Measurements from ENCODE around the gene PICK1.

DNA sequence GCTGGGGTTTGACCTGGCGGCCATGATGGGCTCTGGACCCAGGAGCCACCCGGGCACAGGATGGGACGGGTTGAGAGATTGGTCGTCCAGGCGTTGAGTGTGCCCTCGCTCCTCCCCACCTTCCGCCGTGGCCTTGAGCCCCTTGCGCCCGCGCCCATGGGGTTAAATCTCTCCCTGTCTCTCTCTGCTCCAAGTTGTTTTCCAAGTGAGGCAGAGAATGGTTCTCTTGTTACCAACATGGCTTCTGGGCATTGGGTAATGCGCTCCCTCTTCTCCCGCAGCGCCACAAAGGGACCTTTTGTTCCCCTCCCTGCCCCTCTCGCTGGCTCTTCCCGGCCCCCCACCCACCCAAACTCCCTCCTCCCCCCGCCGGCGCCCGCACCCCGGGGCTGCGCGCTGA, 18.8 kb upstream of the PICK1 start:
- TF ChIP-seq CTCF (IDR thresholded peaks at IDR 0.05; ENCODE audit: control extremely low read depth in 1 of 3, insufficient read depth in 1 of 3, low read depth in 1 of 3, low read length in 3 of 3) (no peak), POU5F1 (IDR thresholded peaks at IDR 0.05; ENCODE audit: low read depth, low read length) (no peak), EGR1 (IDR thresholded peaks at IDR 0.05; ENCODE audit: borderline replicate concordance, low read depth, low read length) (no peak), CEBPB (IDR thresholded peaks at IDR 0.05; ENCODE audit: low read depth, low read length) (no peak), SP1 (IDR thresholded peaks at IDR 0.05; ENCODE audit: low read depth, low read length) (no peak)
- TF ChIP-seq, protein P1, sequence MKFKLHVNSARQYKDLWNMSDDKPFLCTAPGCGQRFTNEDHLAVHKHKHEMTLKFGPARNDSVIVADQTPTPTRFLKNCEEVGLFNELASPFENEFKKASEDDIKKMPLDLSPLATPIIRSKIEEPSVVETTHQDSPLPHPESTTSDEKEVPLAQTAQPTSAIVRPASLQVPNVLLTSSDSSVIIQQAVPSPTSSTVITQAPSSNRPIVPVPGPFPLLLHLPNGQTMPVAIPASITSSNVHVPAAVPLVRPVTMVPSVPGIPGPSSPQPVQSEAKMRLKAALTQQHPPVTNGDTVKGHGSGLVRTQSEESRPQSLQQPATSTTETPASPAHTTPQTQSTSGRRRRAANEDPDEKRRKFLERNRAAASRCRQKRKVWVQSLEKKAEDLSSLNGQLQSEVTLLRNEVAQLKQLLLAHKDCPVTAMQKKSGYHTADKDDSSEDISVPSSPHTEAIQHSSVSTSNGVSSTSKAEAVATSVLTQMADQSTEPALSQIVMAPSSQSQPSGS (IDR thresholded peaks at IDR 0.05; ENCODE audit: low read length), result no peak
